Fibroblast of peridontal ligament (primary cell): ENCODE data around the gene BRD4.

Source experiments
- DNase-seq: peaks from one replicate; pipeline ENCODE4 v3.0.0-alpha.2; 2010; ENCODE audit errors: extremely low read depth

BRD4 gene

GRCh38 chr19:15265850-15266248 is 66.5 kb downstream of the BRD4 start:
- DNase-seq, result peak; percentile 98

GRCh38 chr19:15265214-15265849 is 67.0 kb downstream of the BRD4 start:
- no peak for DNase-seq

- no peak for DNase-seq
Observed at GRCh38 chr19:15264933-15265206, 67.5 kb downstream of the BRD4 start.

- DNase-seq, result peak; percentile 71
Observed at GRCh38 chr19:15264061-15264932, 68.0 kb downstream of the BRD4 start.

GRCh38 chr19:15263361-15263985 is 68.9 kb downstream of the BRD4 start:
- DNase-seq, result no peak

GRCh38 chr19:15262011-15262410 is 70.3 kb downstream of the BRD4 start:
- no peak for DNase-seq

GRCh38 chr19:15260939-15261338 is 71.4 kb downstream of the BRD4 start:
- DNase-seq, result peak; percentile 24

GRCh38 chr19:15259907-15260306 is 72.4 kb downstream of the BRD4 start:
- DNase-seq, result no peak

GRCh38 chr19:15257782-15258181 is 74.6 kb downstream of the BRD4 start:
- no peak for DNase-seq

- DNase-seq, result no peak
Observed at GRCh38 chr19:15256708-15257331, 75.5 kb downstream of the BRD4 start.

- DNase-seq, result no peak
Observed at GRCh38 chr19:15255359-15255990, 76.9 kb downstream of the BRD4 start.

- no peak for DNase-seq
Observed at GRCh38 chr19:15254547-15254946, 77.8 kb downstream of the BRD4 start.

GRCh38 chr19:15253513-15253912 is 78.8 kb downstream of the BRD4 start:
- DNase-seq, result no peak

- DNase-seq, result no peak
Observed at GRCh38 chr19:15253061-15253460, 79.3 kb downstream of the BRD4 start.

- peak; percentile 69 for DNase-seq
Observed at GRCh38 chr19:15252398-15253018, 79.8 kb downstream of the BRD4 start.

- DNase-seq, result peak; percentile 97
Observed at GRCh38 chr19:15251749-15252397, 80.5 kb downstream of the BRD4 start.

GRCh38 chr19:15251010-15251748 is 81.2 kb downstream of the BRD4 start:
- peak; percentile 63 for DNase-seq

GRCh38 chr19:15250640-15250993 is 81.7 kb downstream of the BRD4 start:
- no peak for DNase-seq

- DNase-seq, result peak; percentile 92
Observed at GRCh38 chr19:15249972-15250639, 82.2 kb downstream of the BRD4 start.

GRCh38 chr19:15249528-15249874 is 82.8 kb downstream of the BRD4 start:
- DNase-seq, result no peak
